GM19023 (cell line): ENCODE data around the gene MTUS2.

ENCODE experiments used
- ATAC-seq: cut with Tn5 transposase; IDR thresholded peaks from one replicate; pipeline ENCODE4 v1.9.1; 2021; ENCODE audit warnings: mild to moderate bottlenecking, moderate library complexity; ENCODE audit not compliant: unreplicated experiment

The MTUS2 gene

GRCh38 chr13:29537736-29538651 lies 717.9 kb downstream of the MTUS2 start:
- ATAC-seq: no peak

- ATAC-seq: no peak
These were observed 718.5 kb downstream of the MTUS2 start for GRCh38 chr13:29538652-29539040.

DNA sequence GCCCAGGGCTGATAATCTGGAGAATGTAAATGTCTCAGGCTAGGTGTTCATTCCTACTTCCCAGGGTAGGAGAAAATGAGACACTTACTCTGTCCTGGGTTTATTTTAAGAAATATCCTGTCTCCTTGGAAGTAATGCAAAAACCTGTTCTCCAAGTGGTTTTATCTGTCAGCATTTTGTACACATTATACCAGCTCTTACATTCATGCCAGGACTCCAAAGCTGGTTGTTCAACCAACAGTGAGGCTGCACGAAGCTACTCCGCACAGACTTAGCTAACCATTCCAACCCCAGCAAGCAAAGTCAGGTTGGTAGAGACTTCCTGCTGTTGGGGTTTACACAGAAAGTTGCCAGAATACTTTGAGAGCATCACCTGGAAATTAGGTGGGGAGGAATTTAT lies 719.7 kb downstream of the MTUS2 start:
- ATAC-seq: no peak

- ATAC-seq: no peak
These were observed 720.2 kb downstream of the MTUS2 start for GRCh38 chr13:29540334-29540733.

GRCh38 chr13:29540799-29541198 lies 720.7 kb downstream of the MTUS2 start:
- no peak for ATAC-seq

DNA sequence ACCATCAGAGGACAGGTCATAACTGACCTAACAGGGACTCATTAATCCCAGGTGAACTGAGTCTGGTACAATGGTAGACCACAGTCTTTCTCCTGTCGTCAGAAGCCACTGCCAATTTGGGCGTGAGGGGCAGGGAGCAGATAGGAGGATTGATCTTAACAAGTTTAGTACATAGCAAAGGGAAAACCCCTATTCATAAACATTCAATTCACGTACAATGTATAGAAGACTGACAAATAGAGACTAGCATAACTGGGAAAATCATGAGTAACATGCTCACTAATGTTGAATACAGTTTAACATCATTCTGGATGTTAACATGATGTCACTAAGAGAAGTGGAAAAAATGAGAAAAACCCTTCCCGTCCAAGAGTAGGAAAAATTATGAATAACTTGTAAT lies 721.3 kb downstream of the MTUS2 start:
- ATAC-seq: no peak

DNA sequence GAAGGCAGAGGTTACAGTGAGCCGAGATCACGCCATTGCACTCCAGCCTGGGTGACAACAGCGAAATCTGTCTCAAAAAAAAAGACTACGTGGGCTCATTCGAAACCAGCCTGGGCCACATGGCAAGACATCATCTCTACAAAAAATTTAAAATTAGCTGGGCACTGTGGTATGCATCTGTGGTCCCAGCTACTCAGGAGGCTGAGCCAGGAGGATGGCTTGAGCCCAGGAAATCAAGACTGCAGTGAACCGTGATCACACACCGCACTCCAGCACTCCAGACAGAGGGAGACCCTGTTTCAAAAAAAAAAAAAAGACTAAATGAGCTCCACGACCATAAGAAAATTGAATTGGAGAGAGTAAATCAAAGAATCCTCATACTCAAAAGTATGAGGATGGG lies 722.2 kb downstream of the MTUS2 start:
- ATAC-seq: no peak

- peak; percentile 98 for ATAC-seq
These were observed 723.4 kb downstream of the MTUS2 start for GRCh38 chr13:29543230-29544215.

DNA sequence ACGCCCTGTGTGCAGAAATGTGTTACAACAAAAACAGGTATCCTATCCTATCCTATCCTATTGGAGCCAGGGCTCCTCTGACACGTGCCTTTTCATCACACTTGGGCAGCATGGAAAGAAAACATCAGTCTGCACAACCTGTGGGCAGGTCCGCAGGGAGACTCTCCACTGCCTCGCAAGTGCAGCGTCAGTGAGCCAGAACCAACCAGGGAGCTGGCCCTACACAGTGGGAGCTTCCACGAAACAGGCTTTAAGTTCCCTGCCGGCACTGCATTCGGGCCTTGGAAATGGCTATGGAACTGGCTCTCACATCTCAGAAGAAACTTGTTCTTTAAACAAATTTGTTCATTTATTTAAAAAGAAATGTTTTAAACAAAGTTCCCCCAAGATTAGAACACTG lies 725.8 kb downstream of the MTUS2 start:
- no peak for ATAC-seq

- ATAC-seq: no peak
These were observed 726.5 kb downstream of the MTUS2 start for GRCh38 chr13:29546662-29547061.

GRCh38 chr13:29547153-29547552 lies 727.0 kb downstream of the MTUS2 start:
- no peak for ATAC-seq

DNA sequence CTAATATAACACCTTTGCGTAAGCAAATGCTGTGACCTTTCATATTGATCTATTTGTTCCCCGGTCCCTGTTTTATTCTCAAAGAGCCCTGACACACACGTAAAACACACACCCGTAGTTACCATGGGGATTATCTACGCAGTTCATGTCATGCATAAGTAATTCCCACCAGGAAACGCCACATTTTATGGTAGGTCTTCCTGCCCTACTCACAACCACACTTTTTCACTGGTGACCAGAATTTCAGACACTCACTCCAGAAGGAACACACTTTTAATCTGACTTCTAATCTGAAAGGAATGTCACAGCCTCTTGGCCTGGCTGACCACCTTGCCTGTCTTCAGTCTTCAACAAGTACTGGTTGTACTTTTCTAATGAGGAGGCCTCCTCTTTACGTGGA lies 728.6 kb downstream of the MTUS2 start:
- ATAC-seq: no peak

- no peak for ATAC-seq
These were observed 730.4 kb downstream of the MTUS2 start for GRCh38 chr13:29550430-29550988.

- ATAC-seq: no peak
These were observed 731.1 kb downstream of the MTUS2 start for GRCh38 chr13:29551214-29551613.
